ENCODE data around the gene MICOS13. TPM values are rescaled to one million over a fixed set of nuclear protein-coding genes. Genes with fewer than 3 reads are reported as not detected.

The MICOS13 gene
- total and polyA plus RNA-seq, 10 of the 15 experiments (the other 5 are each of a cell fraction or from before 2014, with no cell fraction given): 9.4 to 211 (median 51.3) TPM

DNA sequence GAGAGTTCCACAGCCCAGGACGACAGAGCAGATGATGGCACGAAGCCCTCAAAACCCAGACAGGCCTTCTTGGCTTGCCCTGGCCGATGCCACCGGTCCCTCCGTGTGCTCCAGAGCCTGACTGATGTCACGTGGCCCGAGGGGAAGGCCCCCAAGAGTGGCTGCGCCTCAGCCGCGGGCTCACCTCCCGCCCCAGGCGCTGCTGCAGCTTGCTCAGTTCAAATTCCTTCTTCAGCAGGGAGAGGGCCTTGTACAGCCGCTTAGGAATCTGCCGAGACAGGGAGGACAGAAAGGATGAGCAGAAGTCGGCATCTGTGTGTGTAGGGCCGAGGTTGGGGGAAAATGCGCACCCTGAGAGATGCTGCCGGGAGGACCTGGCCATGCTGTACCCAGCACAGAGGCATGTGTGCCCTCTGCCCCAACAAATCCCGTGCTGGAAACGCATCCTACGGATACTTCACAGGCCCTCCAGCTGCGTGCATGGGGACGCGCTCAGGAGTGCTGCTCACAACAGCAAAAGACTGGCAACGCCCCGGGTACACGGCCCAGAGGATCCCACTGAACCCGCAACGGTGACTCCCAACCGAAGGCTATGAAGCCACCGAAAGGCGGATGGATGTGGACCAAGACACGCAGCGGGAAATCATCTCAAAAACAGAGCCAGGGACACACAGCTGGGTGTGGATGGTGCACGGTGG lies 26.7 kb upstream of the MICOS13 start:
- Histone ChIP-seq H2AFZ (ENCODE audit: control insufficient read depth, low read depth, low read length) (no peak overlapping the region), H3K9ac (ENCODE audit: control insufficient read depth, insufficient read depth, low read length) (no peak overlapping the region), H3K4me2 (ENCODE audit: control insufficient read depth, insufficient read depth) (no peak overlapping the region), H3K79me2 (ENCODE audit: control insufficient read depth, insufficient read depth, low read length) (no peaks in the 10 kb centered on the region), H3K27me3 (replicated peaks in 1 of 2; ENCODE audit: control insufficient read depth in 2 of 2, insufficient read depth in 2 of 2, low read length in 1 of 2) (no peaks in the 10 kb centered on the region), H3K27ac (ENCODE audit: control insufficient read depth, insufficient read depth) (no peak overlapping the region), H3K9me3 (replicated peaks; ENCODE audit: control insufficient read depth, insufficient read depth, low read length) (no peaks in the 10 kb centered on the region; the same call in 2 of the 3 replicates), H3K4me3 (no peak overlapping the region), H3K36me3 (ENCODE audit: control insufficient read depth in 2 of 2, insufficient read depth in 2 of 2, low read length in 1 of 2) (peaks cover 29 to 47% of the 10 kb centered on the region in 2 experiments), H4K20me1 (ENCODE audit: control insufficient read depth, insufficient read depth) (no peaks in the 10 kb centered on the region), H3K4me1 (ENCODE audit: control insufficient read depth, insufficient read depth, low read length) (no peaks in the 10 kb centered on the region)
- ChIA-PET CTCF (interaction anchor here (1.2 kb wide), 1 partner anchor 18 kb away, joined by 3 read pairs; no protein-coding TSS in a partner anchor), SMC1A (ENCODE audit: uncharacterized antibody, unreplicated experiment) (interaction anchor here (0.6 kb wide), 1 partner anchor 1604 kb away, joined by 3 read pairs; no protein-coding TSS in a partner anchor), RAD21 (ENCODE audit: unreplicated experiment) (no interaction called here), POLR2A (no interaction called here)
- no peak for FAIRE-seq
- 96% methylated on average over 35 of the region's 35 CpGs for WGBS (ENCODE audit: insufficient coverage, insufficient replicate concordance, low lambda C conversion rate, missing lambda C conversion rate)
- intact Hi-C loops (cut with micrococcal nuclease; ENCODE audit: unreplicated experiment): no loop called here
- no peak for ATAC-seq
- no TSS peak for BruUV-seq (replicated peaks)
- no peak for DNase-seq (ENCODE audit: low read depth, low spot score)
- in situ Hi-C loops (cut with MboI): no loop called here
- TF ChIP-seq CUX1 (IDR thresholded peaks at IDR 0.05; ENCODE audit: insufficient replicate concordance, low read depth, low read length) (no peak), NR2F1 (conservative IDR thresholded peaks at IDR 0.05) (no peak), POLR2A (IDR thresholded peaks at IDR 0.05; ENCODE audit: low read depth, low read length) (peak; percentile 36; the same call in 1 of the 2 replicates), SMAD1 (IDR thresholded peaks at IDR 0.05; ENCODE audit: low read depth, partially characterized antibody) (no peak), PML (IDR thresholded peaks at IDR 0.05; ENCODE audit: low read length) (no peak), WRNIP1 (IDR thresholded peaks at IDR 0.05; ENCODE audit: borderline replicate concordance, low read depth, low read length) (no peak), RUNX3 (IDR thresholded peaks at IDR 0.05; ENCODE audit: low read length) (no peak), HDAC6 (IDR thresholded peaks at IDR 0.05; ENCODE audit: unreplicated experiment) (no peak), BCL11A (IDR thresholded peaks at IDR 0.05; ENCODE audit: low read depth, low read length) (no peak), GABPA (IDR thresholded peaks at IDR 0.05; ENCODE audit: low read depth) (no peak)
- TF ChIP-seq, protein P1, sequence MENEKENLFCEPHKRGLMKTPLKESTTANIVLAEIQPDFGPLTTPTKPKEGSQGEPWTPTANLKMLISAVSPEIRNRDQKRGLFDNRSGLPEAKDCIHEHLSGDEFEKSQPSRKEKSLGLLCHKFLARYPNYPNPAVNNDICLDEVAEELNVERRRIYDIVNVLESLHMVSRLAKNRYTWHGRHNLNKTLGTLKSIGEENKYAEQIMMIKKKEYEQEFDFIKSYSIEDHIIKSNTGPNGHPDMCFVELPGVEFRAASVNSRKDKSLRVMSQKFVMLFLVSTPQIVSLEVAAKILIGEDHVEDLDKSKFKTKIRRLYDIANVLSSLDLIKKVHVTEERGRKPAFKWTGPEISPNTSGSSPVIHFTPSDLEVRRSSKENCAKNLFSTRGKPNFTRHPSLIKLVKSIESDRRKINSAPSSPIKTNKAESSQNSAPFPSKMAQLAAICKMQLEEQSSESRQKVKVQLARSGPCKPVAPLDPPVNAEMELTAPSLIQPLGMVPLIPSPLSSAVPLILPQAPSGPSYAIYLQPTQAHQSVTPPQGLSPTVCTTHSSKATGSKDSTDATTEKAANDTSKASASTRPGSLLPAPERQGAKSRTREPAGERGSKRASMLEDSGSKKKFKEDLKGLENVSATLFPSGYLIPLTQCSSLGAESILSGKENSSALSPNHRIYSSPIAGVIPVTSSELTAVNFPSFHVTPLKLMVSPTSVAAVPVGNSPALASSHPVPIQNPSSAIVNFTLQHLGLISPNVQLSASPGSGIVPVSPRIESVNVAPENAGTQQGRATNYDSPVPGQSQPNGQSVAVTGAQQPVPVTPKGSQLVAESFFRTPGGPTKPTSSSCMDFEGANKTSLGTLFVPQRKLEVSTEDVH (IDR thresholded peaks at IDR 0.05; ENCODE audit: low read depth, partially characterized antibody): no peak
- TF ChIP-seq, protein P2, sequence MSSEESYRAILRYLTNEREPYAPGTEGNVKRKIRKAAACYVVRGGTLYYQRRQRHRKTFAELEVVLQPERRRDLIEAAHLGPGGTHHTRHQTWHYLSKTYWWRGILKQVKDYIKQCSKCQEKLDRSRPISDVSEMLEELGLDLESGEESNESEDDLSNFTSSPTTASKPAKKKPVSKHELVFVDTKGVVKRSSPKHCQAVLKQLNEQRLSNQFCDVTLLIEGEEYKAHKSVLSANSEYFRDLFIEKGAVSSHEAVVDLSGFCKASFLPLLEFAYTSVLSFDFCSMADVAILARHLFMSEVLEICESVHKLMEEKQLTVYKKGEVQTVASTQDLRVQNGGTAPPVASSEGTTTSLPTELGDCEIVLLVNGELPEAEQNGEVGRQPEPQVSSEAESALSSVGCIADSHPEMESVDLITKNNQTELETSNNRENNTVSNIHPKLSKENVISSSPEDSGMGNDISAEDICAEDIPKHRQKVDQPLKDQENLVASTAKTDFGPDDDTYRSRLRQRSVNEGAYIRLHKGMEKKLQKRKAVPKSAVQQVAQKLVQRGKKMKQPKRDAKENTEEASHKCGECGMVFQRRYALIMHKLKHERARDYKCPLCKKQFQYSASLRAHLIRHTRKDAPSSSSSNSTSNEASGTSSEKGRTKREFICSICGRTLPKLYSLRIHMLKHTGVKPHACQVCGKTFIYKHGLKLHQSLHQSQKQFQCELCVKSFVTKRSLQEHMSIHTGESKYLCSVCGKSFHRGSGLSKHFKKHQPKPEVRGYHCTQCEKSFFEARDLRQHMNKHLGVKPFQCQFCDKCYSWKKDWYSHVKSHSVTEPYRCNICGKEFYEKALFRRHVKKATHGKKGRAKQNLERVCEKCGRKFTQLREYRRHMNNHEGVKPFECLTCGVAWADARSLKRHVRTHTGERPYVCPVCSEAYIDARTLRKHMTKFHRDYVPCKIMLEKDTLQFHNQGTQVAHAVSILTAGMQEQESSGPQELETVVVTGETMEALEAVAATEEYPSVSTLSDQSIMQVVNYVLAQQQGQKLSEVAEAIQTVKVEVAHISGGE (CRISPR knock-in tag; IDR thresholded peaks at IDR 0.05): no peak

All from GM12878 (cell line).